GM19397 (cell line): ENCODE results near the gene SNX3.
"Not testable (repeated sequence)": the region's sequence is repeated elsewhere in the genome, so short reads cannot be mapped to it uniquely, and the experiment has no call there.

ENCODE experiments used
- ATAC-seq: cut with Tn5 transposase; IDR thresholded peaks from one replicate; pipeline ENCODE4 v1.9.1; 2021; ENCODE audit warnings: mild to moderate bottlenecking, moderate library complexity; ENCODE audit not compliant: unreplicated experiment

The SNX3 gene

DNA sequence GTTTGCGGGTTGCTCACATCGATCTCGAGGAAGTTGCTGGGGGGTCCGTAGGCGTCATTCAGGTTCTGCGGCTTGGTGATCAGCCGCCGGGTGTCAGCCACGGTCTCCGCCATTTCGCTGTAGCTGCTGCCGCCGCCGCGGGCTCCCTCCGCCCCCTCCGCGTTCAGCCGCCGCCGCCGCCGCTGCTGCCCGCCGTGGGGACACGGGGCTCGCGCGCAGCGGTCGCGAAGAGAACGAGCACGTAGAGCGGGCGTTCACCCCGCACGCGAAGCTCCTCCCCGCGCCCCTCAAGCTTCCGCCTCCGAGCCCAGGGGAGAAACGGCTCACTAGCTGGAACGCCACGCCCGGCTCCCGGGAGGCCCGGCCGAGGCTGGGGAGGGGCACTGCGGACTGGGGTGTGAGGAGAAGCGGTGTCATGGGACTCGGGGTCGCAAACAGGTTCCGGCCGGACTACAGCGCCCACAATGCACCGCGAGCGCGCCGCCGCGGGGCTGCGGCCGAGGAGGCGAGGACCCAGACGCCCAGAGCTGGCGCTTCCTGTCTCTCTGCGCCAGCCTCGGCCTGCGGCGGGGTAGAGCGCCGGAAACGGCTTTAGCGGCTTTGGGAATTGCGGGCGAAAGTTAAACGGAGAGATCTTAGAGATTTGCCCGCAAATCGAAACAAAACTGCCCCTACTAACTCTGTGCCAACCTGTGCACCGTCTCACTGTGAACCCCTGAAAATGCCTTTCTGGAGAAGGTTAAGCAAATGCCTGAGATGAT is at the start of gene SNX3:
SNX3 (minus strand) TSS at position 232 of the 761 bp plus-strand sequence; CDS start at position 113, 119 bp downstream.
- ATAC-seq, result peak; percentile 89

DNA sequence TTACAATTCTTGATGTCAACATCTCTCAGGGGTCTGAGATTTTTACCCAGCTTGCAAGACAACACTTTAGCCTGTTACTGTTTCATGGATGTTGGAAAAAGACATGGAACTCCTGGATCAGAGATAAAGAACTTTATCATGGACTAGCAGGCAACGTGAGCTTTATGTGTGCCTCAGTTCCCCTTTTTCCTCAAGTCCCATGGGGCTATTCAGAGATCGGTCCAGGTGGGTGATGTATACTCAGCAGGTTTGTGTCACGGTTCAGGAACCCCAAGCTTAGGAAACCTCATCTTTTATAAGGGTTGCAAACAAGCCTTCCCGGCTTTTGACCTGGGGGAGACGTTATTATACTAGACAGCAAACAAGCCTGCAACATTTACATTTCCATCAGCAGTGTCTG is 49.0 kb upstream of the SNX3 start:
- ATAC-seq, result no peak

DNA sequence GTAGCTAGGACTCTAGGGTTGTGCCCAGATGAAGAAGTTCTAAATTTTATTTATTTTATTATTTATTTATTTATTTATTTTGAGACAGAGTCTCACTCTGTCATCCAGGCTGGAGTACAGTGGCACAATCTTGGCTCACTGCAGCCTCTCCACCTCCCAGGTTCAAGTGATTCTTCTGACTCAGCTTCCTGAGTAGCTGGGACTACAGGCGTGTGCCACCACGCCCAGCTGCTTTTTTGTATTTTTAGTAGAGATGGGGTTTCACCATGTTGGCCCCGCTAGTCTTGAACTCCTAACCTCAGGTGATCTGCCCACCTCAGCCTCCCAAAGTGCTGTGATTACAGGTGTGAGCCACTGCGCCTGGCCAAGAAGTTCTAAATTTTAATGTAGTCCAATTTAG is 47.8 kb upstream of the SNX3 start:
- not testable (repeated sequence) for ATAC-seq

DNA sequence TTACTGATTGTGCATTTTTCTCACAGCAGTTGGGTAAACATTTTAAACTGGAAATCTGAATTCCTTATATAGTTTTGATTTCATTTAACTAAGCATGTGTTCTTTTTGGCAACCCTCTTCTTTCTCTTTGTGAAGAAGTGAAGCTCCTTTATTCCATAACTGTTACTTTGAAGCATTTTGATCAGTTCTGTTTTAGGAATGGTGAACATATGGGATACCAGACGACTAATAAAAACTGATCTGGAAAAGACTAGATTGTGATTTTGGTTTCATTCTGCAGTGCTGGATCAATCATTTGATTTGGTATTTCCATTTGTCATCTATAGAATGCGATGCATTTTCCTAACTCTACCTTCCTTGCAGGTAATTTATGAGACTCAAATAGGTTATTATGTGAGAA is 43.8 kb upstream of the SNX3 start:
- no peak for ATAC-seq

DNA sequence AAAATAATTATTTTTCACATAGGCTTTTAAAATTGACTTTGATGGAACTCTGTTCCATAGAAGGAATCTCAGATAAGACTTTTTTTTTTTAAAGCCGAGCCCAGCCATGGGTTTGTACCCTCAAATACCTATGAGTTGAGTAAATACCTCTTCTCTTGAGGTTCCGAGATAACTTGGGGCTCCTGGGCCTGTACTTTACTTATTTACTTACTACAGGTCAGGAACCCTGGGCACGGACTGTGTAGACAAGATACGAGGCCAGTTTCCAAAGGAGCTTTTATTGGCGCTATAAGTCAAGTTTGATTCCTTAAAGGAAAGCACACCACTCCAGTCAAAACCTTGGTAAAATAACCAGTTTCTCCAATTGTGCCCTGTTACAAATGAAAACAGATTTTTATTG is 41.5 kb upstream of the SNX3 start:
- no peak for ATAC-seq

DNA sequence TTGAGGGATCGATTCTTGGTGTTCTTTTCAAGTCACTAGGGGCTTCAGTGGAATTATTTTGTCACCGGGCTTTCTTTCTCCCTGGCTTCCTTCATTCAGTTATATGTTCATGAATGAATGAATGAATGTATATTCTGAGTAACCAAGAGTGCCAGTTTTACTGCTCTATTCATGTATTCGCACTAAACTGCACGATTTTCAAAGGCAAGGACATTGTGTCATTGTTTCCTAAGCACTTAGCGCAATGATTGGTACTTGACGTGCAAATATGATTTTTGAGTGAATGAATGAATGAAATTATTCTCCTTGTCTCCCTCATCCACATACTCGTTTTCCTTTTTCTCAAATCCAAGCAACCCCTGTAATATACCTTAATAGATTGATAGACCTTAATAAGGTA is 34.8 kb upstream of the SNX3 start:
- no peak for ATAC-seq

DNA sequence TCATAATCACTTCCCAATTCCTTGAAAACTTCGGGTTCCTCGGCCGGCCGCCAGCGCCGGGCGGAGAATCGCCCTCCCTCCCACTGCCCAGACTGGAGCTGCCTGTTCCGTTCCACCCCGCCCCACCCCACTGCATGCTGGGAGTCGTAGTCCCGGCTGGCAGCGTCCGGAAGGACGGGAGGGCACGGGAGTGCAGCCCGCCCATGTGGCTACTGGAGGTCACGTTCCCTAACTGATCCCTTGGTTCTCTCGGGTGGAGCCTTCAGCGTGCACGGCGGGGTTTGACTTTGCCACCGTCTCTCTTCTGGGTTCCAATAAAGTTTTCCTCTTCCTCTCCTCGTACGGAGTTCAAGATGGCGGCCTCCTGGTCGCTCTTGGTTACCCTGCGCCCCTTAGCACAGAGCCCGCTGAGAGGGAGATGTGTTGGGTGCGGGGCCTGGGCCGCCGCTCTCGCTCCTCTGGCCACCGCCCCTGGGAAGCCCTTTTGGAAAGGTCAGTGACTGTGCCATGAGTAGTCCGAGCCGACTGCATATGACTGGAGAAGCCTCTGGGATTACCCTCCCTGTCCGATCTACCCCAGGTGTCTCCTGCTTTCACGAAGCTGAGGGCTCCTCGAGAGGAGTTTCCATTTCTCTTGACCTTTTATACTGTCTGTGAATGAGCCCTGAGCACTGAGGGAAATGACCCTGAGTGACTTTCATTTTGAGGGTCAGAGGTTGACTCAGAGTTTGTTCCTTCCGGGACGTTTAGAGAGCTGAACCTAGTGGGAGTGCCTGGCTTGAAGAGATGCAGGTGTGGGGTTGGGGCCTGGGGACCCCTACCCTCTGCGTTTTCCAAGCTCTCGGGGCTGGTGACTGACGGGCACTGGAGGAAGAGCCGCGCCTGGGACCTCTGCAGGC is 34.1 kb upstream of the SNX3 start, which contains the start of gene AFG1L:
AFG1L (plus strand) TSS at position 328 of the 899 bp plus-strand sequence; CDS start at position 354, 26 bp downstream.
- peak; percentile 91 for ATAC-seq

DNA sequence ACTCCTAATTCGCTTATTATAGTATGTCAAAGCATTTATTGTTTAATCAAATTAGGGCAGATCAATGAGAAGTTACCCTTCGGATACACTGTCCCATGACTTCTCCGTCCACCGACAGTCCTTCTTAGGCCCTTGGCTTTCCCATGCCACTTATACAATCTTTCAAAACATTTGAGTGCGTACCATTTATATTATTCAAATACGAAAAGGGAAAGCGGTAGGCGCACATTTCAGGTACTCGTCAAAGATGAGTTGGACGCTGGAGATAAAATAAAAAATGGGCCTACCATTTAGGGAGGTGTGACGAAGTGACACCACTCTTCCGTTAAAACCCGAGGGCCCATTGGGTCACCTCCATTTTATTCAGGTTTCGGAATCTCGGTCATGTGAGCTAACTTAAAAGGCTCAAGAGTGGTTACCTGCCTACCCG is 33.5 kb upstream of the SNX3 start:
- peak; percentile 27 for ATAC-seq

- ATAC-seq, result no peak
These were observed 32.9 kb upstream of the SNX3 start for GRCh38 chr6:108293527-108294296.

DNA sequence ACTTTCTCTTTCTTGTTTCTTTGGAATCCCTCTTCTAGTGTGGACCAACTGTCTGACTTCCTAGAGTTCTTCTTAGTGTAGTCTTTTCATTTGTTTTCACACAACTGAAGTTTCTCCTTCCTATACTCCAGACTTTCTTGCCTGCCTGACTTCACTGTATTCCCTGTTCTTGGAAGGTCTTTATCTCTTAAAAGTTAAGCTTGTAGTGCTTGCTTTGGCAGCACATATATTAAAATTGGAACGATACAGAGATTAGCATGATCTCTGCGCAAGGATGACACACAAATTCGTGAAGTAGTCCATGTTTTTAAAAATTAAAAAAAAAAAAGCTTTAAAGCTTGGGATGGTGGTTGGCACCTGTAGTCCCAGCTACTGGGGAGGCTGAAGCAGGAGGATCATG is 31.7 kb upstream of the SNX3 start:
- not testable (repeated sequence) for ATAC-seq

DNA sequence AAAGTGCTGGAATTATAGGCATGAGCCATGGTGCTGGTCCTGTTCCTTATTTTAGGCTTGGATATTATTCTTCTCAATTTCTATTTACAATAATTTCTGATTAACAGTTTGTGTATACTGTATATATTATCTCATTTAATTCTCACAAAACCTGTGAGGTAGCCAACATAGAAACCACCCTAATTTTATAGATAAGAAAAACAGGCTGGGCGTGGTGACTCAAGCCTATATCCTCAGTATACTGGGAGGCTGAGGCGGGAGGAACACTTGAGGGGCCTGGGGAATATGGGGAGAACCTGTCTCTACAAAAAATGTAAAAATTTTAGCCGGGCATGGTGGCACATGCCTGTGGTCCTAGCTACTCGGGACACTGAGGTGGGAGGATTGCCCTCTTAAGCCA is 30.3 kb upstream of the SNX3 start:
- ATAC-seq, result no peak

GRCh38 chr6:108288742-108289141 is 27.9 kb upstream of the SNX3 start:
- ATAC-seq, result no peak

DNA sequence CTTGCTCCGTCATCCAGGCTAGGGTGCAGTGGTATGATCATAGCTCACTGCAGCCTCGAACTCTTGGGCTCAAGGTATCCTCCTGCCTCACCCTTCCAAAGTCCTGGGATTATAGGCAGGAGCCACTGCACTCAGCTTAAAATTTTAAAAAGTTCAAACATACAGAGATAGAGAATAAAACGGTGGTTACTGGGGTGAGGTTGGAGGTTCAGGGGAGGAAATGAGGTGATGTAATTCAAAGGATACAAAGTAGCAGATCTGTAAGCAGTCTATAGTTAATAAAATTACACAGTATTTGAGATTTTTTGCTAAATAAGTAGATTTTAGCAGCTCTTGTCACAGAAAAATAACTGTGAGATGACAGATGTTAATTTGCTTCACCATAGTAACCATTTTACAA is 26.5 kb upstream of the SNX3 start:
- ATAC-seq, result no peak

DNA sequence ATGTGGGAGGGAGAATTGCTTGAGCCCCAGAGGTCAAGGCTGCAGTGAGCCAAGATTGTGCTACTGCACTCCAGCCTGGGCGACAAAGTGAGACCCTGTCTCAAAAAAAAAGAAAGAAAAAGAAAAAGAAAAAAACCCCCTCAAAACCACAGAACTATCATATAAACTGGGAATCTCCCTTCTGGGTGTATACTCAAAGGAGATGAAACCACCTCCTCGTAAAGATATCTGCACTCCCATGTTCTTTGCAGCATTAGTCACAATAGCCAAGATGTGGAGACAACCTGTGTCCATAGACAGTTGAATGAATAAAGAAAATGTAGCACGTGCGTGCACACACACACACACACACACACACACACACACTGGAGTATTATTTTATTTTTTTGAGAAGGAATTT is 25.5 kb upstream of the SNX3 start:
- no peak for ATAC-seq

GRCh38 chr6:108285381-108285780 is 24.5 kb upstream of the SNX3 start:
- ATAC-seq, result no peak

DNA sequence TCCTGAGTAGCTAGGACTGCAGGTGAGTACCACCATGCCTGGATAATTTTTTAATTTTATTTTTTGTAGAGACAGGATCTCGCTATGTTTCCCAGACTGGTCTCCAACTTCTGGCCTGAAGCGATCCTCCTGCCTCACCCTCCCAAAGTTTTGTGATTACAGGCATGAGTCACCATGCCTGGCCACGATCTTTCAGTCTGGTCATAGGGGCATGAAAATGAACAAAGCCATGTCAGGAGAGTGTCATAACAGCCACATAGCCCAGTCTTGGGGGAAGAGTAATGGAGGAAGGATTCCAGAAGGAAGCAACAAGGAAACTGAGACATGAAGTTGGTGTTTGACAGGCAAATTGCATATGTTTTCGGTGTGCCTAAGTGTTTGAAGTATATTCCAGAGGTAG is 17.0 kb upstream of the SNX3 start:
- ATAC-seq, result no peak

DNA sequence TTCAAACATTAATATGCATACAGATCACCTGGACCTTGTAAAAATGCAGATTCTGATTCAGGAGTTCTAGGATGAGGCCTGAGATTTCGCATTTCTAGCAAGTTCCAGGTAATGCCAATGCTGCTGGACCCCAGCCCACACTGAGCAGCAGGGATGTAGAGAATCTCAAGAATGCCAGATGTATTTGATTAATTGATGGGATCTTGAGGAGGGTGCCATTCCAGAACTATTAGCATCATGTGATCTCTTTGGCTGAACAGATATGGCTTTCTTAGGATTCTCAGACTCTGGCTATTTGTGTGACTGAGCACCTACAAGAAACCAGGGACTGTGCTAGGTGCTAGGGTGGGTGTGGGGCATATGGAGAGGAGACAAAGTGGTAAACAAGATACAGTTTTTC is 16.5 kb upstream of the SNX3 start:
- ATAC-seq, result no peak

DNA sequence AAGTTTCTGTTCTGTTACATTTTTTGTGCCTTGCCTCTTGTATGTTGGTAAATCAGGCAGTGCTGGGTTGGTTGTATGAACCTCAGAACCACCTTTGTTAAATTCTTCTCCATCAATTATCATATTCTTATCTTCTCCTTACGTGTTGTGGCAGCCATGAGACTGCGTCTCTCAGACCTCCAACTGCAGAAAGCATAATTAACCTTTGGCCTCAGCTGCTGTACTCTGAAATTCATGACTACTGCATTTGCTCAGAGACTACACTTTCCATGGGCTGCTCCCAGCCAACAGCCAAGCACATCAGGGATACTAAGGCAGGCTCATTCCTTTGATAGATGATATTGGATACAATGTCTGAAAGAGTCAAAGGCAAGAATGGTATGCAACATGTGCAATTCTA is 15.1 kb upstream of the SNX3 start:
- ATAC-seq, result no peak

GRCh38 chr6:108274546-108274945 is 13.7 kb upstream of the SNX3 start:
- no peak for ATAC-seq

GRCh38 chr6:108269955-108270354 is 9.1 kb upstream of the SNX3 start:
- ATAC-seq, result not testable (repeated sequence)

GRCh38 chr6:108268845-108269244 is 8.0 kb upstream of the SNX3 start:
- no peak for ATAC-seq
